GM10266 (cell line): Measurements from ENCODE around the gene DOCK2.
A peak's percentile ranks its signal among the peaks of the same experiment; 100 is the strongest.

Source experiments
- DNase-seq: peaks from one replicate; pipeline ENCODE4 v3.0.0; 2012; ENCODE audit errors: extremely low spot score
- TF ChIP-seq, protein P1 (sequence below): IDR thresholded peaks from 2 replicates; pipeline ENCODE4 v1.5.1; 2012; ENCODE audit warnings: mild to moderate bottlenecking, low read depth; ENCODE audit not compliant: control insufficient read depth, insufficient read depth; ENCODE audit errors: missing control alignments

The DOCK2 gene

DNA sequence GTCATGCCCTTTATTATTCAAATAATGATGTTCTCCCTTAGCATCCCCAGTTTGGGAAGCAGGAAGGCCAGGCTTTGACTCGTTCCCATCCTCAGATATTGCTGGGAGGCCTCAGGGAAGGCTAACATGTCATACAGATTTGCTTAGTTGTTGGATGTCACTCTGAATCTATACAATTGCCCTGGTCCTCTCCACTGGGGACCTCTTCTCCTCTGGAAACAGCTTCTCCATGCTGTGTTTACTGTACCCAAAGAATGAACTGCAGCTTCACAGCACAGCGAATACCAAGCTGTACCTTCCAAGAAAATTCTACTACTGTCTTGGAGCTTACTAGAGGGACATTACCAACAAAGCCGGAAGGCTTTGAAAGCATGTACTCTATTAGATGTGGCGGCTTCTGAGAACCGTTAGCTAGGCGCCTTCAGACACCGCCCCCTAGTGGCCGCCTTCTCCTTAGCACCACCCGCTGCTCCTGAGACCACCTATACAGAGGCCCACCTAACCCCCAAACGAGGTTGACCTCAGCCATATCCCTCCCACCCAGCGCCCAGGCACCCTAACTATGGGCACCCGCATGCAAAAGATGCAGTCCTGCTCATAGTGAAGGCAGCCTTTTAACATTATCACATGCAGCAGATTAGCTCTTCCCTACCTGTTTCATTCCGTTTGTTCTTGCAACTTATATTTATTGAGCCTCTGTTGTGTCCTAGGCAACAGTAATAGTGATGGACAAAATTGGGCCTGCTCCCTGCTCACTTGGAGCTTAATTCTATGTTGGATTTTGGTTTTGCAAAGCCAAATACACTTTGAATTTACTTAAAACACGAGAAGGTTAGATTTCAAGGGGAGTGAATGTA lies 433.7 kb downstream of the DOCK2 start:
- no peak for DNase-seq
- TF ChIP-seq, protein P1, sequence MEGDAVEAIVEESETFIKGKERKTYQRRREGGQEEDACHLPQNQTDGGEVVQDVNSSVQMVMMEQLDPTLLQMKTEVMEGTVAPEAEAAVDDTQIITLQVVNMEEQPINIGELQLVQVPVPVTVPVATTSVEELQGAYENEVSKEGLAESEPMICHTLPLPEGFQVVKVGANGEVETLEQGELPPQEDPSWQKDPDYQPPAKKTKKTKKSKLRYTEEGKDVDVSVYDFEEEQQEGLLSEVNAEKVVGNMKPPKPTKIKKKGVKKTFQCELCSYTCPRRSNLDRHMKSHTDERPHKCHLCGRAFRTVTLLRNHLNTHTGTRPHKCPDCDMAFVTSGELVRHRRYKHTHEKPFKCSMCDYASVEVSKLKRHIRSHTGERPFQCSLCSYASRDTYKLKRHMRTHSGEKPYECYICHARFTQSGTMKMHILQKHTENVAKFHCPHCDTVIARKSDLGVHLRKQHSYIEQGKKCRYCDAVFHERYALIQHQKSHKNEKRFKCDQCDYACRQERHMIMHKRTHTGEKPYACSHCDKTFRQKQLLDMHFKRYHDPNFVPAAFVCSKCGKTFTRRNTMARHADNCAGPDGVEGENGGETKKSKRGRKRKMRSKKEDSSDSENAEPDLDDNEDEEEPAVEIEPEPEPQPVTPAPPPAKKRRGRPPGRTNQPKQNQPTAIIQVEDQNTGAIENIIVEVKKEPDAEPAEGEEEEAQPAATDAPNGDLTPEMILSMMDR: peak; percentile 37

DNA sequence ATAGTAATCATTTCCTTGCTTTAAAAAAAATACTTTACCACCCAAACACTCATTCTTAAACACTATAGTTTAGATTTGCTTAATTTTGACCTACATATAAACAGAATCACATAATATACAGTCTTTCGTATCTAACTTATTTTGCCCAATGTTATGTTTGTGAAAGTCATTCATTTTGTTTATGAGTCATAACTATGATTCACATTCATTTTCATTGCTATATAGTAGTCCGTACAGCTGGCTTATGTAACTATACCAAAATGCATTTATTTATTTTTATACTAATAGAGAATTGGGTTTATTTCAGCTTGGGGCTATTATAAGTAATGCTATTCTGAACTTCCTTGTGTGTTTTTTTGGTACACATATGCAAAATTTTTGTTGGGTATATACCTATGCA lies 434.7 kb downstream of the DOCK2 start:
- TF ChIP-seq, protein P1: no peak
- no peak for DNase-seq

DNA sequence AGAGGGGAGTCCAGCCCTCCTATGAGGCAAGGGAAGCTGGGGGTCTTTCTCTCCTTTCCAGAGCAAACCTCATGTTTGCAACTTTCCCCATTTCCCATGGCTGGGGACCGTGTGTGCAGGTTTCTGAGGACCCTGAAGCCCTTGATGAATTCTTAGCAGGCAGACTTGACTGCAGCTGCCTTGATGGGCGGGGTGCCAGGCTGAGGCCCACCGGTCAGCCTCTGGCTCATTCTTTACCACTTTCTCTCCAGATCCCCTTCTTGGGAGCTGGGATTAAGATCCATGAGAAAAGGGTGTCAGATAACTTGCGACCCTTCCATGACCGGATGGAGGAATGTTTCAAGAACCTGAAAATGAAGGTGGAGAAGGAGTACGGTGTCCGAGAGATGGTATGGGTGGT lies 438.6 kb downstream of the DOCK2 start:
- DNase-seq: no peak
- TF ChIP-seq, protein P1: no peak

DNA sequence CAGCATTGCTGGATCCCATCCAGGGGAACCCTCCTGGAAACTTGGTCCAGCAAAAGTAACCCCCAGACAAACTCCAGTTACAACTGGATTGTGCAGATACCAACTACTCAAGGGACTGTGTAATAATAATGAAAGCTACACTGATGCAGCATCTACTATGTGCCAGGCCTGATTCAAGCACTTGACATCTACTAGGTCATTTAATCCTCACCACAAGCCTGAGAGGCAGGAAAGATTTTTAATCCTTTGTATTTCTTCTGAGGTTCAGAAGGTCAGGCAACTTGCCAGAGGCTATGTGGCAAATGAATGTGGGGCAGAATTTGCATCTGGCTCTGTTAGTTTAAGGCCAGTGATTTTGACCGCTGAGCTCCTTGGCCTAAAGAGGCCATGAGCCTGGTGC lies 439.1 kb downstream of the DOCK2 start:
- TF ChIP-seq, protein P1: no peak
- no peak for DNase-seq

DNA sequence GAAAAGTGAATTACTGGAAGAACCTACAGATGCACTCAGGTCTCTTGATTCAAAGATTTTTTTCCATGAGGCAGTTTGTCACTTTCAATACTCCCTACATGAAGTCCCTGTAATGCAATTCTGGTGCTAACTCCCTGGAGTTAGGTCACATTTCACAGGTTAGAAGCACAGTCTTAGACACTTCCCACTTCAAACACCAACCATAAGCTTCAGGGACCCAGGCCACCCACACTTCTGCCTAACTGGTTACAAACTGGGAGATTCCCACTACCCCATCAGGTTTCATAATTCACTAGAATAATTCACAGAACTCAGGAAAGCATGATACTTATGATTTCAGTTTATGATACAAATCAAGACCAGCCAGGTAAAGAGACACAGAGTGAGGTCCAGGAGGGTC lies 439.7 kb downstream of the DOCK2 start:
- TF ChIP-seq, protein P1: no peak
- DNase-seq: no peak

DNA sequence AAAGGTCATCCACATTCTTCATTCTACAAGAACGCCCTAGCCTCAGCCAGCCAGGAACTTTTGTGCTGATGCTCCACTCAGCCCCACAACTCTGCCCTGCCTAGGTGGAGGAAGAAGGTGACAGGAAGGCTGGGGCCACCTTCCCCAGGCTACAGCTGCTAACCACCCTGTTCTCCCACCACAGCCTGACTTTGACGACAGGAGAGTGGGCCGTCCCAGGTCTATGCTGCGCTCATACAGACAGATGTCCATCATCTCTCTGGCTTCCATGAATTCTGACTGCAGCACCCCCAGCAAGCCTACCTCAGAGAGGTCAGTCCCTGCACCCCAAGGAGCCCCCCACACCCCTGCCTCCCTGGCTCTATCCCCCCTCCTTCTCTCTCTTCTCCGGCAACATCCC lies 440.5 kb downstream of the DOCK2 start:
- TF ChIP-seq, protein P1: no peak
- DNase-seq: no peak

DNA sequence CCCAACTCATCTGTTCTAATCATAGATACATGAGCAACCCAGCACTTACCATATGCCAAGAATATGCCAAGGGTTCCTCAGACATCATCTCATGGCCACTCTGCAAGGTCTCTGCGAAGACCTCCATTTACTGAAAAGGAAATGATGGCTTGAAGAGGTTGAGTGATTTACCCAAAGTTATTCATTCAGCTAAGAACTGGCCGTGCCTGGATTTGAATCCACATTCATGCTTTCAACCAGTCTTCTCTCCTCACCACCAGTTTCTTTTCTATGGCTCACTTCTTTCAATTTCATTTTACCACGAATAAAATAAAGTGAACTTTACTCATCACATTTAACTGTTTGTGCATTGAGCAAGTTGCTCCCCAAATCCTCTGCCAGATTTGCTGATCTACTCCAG lies 441.4 kb downstream of the DOCK2 start:
- no peak for DNase-seq
- TF ChIP-seq, protein P1: no peak
